Gastrocnemius medialis (tissue), 4 donors: Measurements from ENCODE around the gene SARS2.

Source experiments
- CTCF ChIP-seq, 5 experiments: fragments of 450-650 bp in 3 of 5; fragments of 200-600 bp in 2 of 5; sonication (generic) in 2 of 5; IDR thresholded peaks in 4 of 5; conservative IDR thresholded peaks in 1 of 5; 1 replicate in 4 of 5; 2 replicates in 1 of 5; pipeline ENCODE4 v1.5.1; 2016 to 2019; ENCODE audit warnings: antibody characterized with exemption in 5 of 5, mild to moderate bottlenecking in 3 of 5, moderate library complexity in 3 of 5
- POLR2A ChIP-seq, 2 donors: fragments of 450-650 bp; IDR thresholded peaks; one replicate each; pipeline ENCODE4 v1.6.1; 2017; ENCODE audit warnings: antibody characterized with exemption in 2 of 2, mild to moderate bottlenecking in 2 of 2, moderate library complexity in 2 of 2

GRCh38 chr19:38877781-38878574 lies 52.6 kb downstream of the SARS2 start, which contains the start of gene RINL:
- TF ChIP-seq CTCF (IDR thresholded peaks at IDR 0.05 in 4 of 5, conservative IDR thresholded peaks at IDR 0.05 in 1 of 5): no peak
- no peak for TF ChIP-seq POLR2A (IDR thresholded peaks at IDR 0.05)
